Muscle layer of duodenum (tissue), 2 donors: ENCODE measurements around the gene LAMC1.
A peak's percentile ranks its signal among the peaks of the same experiment; 100 is the strongest.
"Not testable (repeated sequence)": the region's sequence is repeated elsewhere in the genome, so short reads cannot be mapped to it uniquely, and the experiment has no call there.

Experiments
- H3K27ac ChIP-seq: one replicate; pipeline ENCODE4 v1.7.0; 2013; ENCODE audit warnings: mild to moderate bottlenecking, low read length
- H3K27me3 ChIP-seq: one replicate; pipeline ENCODE4 v1.7.0; 2013; ENCODE audit warnings: low read depth, mild to moderate bottlenecking, control low read depth, low read length
- H3K36me3 ChIP-seq, 2 donors: one replicate each; pipeline ENCODE4 v1.7.0; 2013; ENCODE audit warnings: low read length in 2 of 2, control low read depth in 1 of 2, mild to moderate bottlenecking in 1 of 2; ENCODE audit not compliant: insufficient read depth in 2 of 2, control insufficient read depth in 1 of 2
- H3K4me1 ChIP-seq, 2 donors: one replicate each; pipeline ENCODE4 v1.7.0; 2013; ENCODE audit warnings: low read length in 2 of 2, mild to moderate bottlenecking in 2 of 2, control low read depth in 1 of 2, moderate library complexity in 1 of 2; ENCODE audit not compliant: insufficient read depth in 2 of 2, control insufficient read depth in 1 of 2
- H3K4me3 ChIP-seq, 2 donors: one replicate each; pipeline ENCODE4 v1.7.0; 2013; ENCODE audit warnings: low read length in 2 of 2, low read depth in 1 of 2, mild to moderate bottlenecking in 1 of 2
- H3K9me3 ChIP-seq, 2 donors: one replicate each; pipeline ENCODE4 v1.7.0; 2013; ENCODE audit warnings: low read length in 2 of 2, control low read depth in 1 of 2, mild to moderate bottlenecking in 1 of 2; ENCODE audit not compliant: control insufficient read depth in 1 of 2
- donor health status: healthy.

Gene LAMC1

DNA sequence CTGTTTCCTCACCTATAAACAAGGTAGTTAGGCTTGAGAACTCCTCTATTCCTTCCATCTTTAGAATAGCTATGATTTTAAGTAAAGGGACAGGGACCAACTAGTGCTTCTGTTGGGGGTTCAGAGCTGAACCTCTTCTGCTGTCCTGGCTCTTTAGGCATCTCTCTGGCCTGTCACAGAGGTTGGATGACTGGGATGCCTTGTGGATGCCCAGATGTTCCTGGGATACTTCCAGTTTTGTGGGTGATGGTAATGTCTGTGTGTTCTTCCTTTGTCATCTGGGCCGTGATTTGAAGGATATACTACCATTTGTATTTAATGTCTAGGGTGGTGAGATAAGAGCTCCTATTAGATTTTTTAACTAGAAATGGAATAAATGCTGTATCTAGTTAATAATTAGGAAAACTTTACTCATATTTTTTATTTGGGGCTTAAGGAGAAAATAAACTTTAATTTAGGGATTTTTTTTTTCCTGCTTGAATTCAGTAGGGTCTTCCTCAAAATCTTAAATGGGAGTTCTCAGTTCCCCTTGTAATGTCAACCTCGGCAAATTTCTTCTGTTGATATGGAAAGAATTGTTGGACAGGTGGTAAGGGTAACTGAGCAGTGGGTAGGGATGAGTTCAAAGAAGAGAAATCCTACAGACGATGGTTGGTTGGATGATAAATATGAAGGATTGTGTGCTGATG, 47.2 kb downstream of the LAMC1 start:
- no peak overlapping the region for H3K27ac ChIP-seq
- no peaks in the 10 kb centered on the region for H3K36me3 ChIP-seq
- H3K4me3 ChIP-seq = no peak overlapping the region
- H3K9me3 ChIP-seq = no peaks in the 10 kb centered on the region
- H3K4me1 ChIP-seq = peaks cover 19 to 38% of the 10 kb centered on the region in 2 donors
- no peaks in the 10 kb centered on the region for H3K27me3 ChIP-seq

DNA sequence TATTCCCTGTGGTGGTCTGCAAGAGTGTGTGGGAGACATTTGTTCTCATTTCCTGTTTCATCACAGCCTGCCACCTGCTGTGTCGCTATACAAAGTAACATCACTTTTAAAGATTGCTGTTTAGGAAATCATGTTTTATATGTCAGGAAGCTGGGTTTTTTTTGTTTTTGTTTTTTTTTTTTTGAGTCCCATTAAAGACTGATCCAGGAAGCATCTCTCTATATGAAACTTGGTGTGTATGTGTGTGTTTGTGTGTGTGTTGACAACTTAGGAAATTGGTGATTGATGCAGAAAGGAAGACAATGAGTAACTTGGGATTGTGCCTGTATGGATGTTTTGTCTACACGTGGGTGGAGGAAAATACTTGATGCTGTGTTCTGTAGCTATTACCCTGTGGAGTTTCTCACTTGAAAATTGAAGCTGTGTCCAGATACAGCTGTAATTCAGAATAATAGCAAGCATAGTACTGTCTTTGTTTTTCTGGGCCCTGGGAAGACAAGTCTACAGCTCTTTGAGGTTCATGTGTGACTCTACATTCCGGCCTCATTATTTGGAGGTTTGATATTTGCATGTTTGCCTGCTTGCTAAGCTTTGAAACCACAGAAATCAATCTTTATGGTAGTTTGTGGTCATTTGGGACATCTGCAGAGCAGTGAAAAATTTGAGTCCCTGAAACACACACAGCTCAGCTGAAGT, 47.9 kb downstream of the LAMC1 start:
- no peak overlapping the region for H3K4me3 ChIP-seq
- peak overlapping the region; percentile 27 for H3K27ac ChIP-seq
- peaks cover 19 to 40% of the 10 kb centered on the region in 2 donors for H3K4me1 ChIP-seq
- no peaks in the 10 kb centered on the region for H3K36me3 ChIP-seq
- H3K27me3 ChIP-seq = no peaks in the 10 kb centered on the region
- no peaks in the 10 kb centered on the region for H3K9me3 ChIP-seq

DNA sequence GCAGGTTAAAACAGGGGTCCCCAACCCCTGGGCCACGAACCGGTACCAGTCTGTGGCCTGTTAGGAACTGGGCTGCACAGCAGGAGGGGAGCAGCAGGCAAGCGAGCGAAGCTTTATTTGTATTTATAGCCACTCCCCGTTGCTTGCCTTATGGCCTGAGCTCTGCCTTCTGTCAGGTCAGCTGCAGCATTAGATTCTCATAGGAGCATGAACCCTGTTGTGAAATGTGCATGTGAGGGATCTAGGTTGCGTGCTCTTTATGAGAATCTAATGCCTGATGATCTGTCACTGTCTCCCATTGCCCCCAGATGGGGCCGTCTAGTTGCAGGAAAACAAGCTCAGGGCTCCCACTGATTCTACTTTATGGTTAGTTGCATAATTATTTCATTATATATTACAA, 49.4 kb downstream of the LAMC1 start:
- H3K9me3 ChIP-seq, H3K27ac ChIP-seq, H3K27me3 ChIP-seq, H3K36me3 ChIP-seq, H3K4me3 ChIP-seq: not testable (repeated sequence)
- H3K4me1 ChIP-seq = peaks cover 19 to 53% of the 10 kb centered on the region in 2 donors

DNA sequence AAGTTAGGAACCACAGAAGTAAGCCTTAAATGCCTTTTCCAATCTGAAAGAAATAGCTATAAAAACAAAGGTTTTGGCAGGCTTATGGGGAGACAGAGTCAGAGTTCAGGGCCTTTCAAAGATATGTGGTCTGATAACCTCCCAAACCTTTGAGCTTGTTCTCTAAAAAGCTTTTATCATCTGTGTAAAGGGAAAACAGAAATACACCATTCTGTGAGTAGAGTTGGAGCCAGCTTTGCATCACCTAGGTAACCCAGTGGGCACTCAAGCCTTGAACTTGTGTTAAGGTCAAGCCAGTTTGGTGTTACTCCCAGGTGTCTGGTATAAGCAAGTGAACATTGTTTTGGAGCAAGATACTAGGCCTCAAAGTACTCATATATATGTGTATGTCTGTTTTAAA, 50.1 kb downstream of the LAMC1 start:
- Histone ChIP-seq H3K27ac (peak overlapping the region; percentile 19), H3K36me3 (no peaks in the 10 kb centered on the region), H3K4me3 (no peak overlapping the region), H3K4me1 (peaks cover 19 to 55% of the 10 kb centered on the region in 2 donors), H3K27me3 (no peaks in the 10 kb centered on the region), H3K9me3 (no peaks in the 10 kb centered on the region)

DNA sequence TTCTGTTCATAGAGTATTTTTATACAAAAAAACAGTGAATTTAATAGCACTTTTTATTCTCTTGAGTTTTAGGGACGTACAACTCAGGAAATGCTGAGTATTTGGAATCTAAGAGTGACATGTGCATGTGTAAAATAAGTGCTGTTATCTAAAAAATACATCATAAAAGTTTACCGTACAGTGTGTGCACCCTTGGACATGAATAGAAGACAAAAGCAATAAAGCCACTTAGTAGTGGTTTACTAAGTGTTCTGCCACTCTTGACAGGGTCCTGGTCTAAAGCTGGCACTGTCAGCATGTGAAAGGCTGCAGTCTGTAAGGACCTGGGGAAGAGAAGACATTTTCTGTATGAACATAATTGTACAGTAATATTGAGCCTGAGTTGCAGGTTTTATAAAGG, 51.0 kb downstream of the LAMC1 start:
- Histone ChIP-seq H3K4me1 (peaks cover 19 to 64% of the 10 kb centered on the region in 2 donors), H3K27me3 (no peaks in the 10 kb centered on the region), H3K36me3 (no peaks in the 10 kb centered on the region), H3K27ac (no peak overlapping the region), H3K9me3 (no peaks in the 10 kb centered on the region), H3K4me3 (no peak overlapping the region)

DNA sequence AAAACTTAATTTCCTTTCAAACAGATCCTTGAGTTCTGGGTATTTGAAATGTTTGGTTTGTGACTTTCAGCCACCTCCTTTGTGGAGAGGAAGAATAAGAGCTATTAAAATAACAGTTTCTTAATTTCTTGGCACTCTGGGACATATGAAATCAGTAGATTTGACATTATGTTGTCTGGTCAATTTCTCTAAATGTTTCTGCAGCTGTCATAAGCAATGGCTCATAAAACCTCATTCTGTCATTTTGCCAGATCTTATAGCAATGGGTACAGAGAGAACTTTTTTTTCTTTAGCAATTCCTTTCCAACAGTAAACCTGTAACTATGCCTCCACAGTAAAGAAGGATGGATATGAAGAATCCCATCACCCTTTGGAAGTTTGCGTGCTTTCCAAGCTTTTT, 52.6 kb downstream of the LAMC1 start:
- H3K9me3 ChIP-seq = no peaks in the 10 kb centered on the region
- H3K27ac ChIP-seq = peak overlapping the region; percentile 24
- no peaks in the 10 kb centered on the region for H3K36me3 ChIP-seq
- peaks cover 19 to 66% of the 10 kb centered on the region in 2 donors for H3K4me1 ChIP-seq
- H3K4me3 ChIP-seq = no peak overlapping the region
- no peaks in the 10 kb centered on the region for H3K27me3 ChIP-seq

DNA sequence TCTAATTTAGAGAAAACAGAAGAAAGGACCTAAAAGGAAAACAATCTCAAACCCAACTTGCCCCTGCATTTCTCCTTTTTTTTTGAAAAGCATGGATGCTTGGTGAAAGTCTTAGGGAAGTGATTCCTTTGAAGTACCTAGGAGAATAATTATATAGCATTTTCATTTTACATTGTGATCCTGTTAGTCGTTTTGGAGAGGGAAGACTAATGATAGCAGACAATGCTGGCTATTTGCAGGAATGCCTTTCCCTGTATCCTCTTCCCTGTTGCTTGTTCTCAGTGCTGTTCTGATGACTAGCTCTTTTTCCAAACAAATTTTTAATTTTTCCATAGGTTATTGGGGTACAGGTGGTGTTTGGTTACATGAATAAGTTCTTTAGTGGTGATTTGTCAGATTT, 53.9 kb downstream of the LAMC1 start:
- Histone ChIP-seq H3K4me3 (no peak overlapping the region), H3K9me3 (no peaks in the 10 kb centered on the region), H3K4me1 (peaks cover 11 to 64% of the 10 kb centered on the region in 2 donors), H3K36me3 (no peaks in the 10 kb centered on the region), H3K27me3 (no peaks in the 10 kb centered on the region), H3K27ac (no peak overlapping the region)

DNA sequence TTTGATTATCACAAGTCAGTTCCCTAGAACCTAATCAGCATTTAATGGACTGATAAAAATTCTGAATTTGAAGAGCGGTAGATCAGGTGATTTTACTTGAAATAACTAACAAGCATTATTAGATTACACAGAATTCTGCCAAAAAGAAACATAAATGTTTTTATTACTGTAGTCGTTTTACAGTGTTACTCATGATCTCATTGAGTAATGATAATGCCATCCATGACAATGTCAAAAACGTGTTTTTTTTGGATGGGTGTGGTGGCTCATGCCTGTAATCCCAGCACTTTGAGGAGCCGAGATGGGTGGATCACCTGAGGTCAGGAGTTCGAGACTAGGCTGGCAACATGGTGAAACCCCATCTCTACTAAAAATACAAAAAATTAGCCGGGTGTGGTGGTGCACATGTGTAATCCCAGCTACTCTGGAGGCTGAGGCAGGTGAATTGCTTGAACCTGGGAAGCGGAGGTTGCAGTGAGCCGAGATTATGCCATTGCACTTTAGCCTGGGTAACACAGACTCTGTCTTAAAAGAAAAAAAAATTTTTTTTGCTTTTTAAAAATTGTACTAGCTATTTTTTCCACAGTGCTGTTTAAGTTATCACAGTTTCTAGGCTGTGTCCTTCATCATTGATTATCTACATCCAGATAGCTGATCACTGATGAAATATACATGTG, 56.6 kb downstream of the LAMC1 start:
- H3K27ac ChIP-seq = no peak overlapping the region
- H3K9me3 ChIP-seq = no peaks in the 10 kb centered on the region
- no peak overlapping the region for H3K4me3 ChIP-seq
- peaks cover 0 to 48% of the 10 kb centered on the region in 2 donors for H3K4me1 ChIP-seq
- H3K36me3 ChIP-seq = no peaks in the 10 kb centered on the region
- no peaks in the 10 kb centered on the region for H3K27me3 ChIP-seq

DNA sequence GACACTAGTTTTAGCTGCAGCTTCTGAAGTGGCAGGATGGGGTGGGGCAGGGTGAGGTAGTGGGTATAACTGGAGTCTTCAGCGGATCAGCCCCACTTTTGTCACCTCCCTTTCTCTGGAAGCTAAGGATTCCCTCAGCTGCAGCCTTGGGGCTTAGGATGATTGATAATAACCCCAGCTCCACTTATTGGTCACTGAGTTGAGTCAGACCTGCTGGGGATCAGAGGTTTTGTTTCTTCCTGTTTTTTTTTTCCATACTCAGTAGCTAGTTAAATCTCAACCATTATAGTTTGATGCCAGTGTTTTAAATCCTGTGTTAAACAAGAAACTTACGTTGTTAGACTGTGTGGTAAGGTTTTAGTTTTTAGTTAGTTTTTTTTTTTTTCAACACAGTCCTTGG, 57.2 kb downstream of the LAMC1 start:
- no peak overlapping the region for H3K4me3 ChIP-seq
- no peaks in the 10 kb centered on the region for H3K9me3 ChIP-seq
- H3K36me3 ChIP-seq = no peaks in the 10 kb centered on the region
- no peak overlapping the region for H3K27ac ChIP-seq
- H3K27me3 ChIP-seq = no peaks in the 10 kb centered on the region
- H3K4me1 ChIP-seq = peaks cover 0 to 48% of the 10 kb centered on the region in 2 donors

DNA sequence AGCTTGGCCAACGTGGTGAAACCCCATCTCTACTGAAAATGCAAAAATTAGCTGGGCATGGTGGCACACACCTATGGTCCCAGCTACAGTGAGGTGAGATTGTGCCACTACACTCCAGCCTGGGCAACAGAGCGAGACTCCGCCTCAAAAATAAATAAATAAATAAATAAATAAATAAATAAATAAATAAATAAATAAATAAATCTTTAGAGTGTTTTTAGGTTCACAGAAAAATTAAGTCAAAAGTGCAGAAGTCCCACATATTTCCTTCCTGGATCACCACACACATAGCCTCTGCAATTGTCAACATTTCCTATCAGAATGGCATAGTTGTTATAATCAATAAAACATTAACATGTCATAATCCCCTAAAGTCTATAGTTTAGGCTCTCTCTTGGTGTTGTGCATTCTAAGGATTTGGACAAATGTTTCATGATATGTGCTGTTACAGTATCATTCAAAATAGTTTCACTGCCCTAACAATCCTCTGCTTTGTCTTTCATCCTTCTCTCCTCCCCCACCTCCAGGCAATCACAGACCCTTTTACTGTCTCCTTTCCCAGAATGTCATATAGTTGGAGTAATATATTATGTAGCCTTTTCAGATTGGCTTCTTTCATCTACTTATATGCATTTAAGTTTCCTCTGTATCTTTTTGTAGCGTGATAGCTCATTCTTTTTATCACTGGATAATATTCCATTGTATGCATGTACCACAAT, 58.3 kb downstream of the LAMC1 start:
- Histone ChIP-seq H3K27ac (no peak overlapping the region), H3K36me3 (no peaks in the 10 kb centered on the region), H3K4me1 (peaks cover 0 to 41% of the 10 kb centered on the region in 2 donors), H3K27me3 (no peaks in the 10 kb centered on the region), H3K4me3 (no peak overlapping the region), H3K9me3 (no peaks in the 10 kb centered on the region)

DNA sequence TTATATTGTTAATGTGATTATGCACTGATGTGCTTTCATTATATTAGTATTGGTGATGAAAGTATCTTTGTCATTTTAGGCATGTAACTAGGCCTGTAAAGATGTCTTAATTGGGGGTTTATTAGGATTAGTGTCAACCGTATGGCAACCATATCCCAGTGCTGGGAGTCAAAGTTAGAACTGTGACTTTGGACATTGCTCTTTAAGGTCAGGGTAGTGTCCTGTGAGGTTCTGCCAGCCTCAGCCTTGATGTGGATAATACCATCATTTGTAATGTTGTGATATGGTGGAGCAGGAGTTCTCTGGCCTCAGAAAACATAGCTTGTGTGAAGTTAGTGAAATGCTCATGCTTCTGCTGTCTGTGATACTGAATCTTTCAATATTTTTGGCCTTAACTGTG, 59.4 kb downstream of the LAMC1 start:
- no peak overlapping the region for H3K4me3 ChIP-seq
- H3K27ac ChIP-seq = no peak overlapping the region
- no peaks in the 10 kb centered on the region for H3K9me3 ChIP-seq
- H3K36me3 ChIP-seq = no peaks in the 10 kb centered on the region
- H3K4me1 ChIP-seq = peaks cover 4 to 33% of the 10 kb centered on the region in 2 donors
- no peaks in the 10 kb centered on the region for H3K27me3 ChIP-seq
